GM19035 (cell line): ENCODE data around the gene TMCC1.
"Not testable (repeated sequence)": the region's sequence is repeated elsewhere in the genome, so short reads cannot be mapped to it uniquely, and the experiment has no call there.

Source experiments
- ATAC-seq: cut with Tn5 transposase; IDR thresholded peaks from one replicate; pipeline ENCODE4 v1.9.1; 2021; ENCODE audit not compliant: unreplicated experiment

The TMCC1 gene

DNA sequence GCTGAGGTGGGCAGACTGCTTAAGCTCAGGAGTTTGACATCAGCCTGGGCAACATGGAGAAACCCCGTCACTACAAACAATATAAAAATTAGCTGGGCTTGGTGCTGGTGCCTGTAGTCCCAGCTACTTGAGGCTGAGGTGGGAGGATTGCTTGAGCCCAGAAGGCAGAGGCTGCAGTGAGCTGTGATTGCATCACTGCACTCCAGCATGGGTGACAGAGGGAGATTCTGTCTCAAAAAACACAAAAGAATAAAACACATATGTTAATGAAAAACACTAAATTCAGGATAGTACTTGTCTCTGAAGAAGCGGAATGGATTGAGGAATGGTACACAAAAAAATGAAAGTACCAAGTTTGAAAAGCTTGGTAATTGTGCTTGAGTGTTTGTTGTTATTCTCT lies 159.1 kb downstream of the TMCC1 start:
- ATAC-seq = no peak

DNA sequence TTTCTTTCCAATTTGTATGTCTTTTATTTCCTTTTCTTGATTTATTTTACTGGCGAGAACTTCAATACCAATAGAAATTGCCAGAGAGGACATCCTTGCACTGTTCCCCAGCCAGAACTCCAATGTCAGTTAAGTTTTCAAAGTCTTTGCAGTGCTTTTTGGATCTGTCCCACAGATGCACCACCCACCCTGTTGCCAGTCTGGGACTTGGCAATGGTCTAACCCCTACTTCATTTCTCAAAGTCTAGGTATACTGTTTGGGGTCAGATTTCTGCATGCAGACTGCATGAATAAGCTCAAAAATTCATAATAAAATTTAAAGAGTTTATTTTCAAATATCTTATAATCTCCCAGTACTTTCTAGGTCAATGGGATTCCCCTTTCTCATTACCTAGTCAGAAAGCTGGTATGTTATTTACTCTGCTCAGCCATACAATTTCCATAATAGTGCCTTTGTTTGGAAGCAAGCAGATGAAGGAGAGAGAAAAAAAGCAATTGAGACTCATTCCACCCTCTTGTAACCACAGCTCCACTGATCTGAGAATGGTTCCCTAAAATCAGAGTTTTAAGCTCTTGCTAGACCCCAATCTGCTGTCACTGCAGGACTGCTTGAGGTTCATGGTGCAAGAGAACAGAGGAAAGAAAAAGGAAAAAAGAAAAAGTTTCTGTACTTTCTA lies 161.2 kb downstream of the TMCC1 start:
- ATAC-seq = no peak

GRCh38 chr3:129727707-129728106 lies 165.8 kb downstream of the TMCC1 start:
- no peak for ATAC-seq

DNA sequence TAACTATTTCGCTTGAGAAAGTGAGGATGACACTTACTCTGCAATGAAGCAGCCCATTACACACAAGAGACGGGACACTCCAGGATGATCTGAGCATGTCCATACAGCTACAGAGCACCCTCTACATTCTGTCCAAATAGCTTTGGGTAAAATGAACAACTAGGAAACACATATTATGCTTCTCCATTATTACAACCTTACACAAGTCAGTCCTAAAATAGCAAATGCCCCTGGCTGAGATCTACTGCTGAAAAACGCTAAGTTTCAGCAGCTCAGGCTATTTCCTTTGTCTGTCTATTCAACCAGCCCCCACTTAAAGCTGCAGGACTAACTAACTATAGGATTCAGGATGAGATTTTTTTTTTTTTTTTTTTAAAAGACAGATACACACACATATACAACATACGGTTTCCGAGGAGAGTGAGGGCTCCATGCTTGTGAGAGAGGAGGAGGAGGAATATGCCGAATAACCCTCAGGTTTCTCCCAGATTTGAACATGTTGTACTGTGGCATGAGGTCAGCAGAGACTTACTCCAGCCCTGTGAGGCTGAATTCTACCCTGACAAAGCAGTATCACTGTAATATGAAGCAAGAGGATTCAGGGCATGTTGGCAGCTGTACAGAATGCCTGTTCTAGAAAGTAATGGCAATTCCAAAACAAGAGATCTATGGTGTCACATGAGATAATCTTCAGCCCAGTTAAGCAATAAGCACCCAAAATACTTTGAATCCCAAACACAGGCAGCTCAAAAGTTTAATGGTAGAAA lies 169.8 kb downstream of the TMCC1 start:
- ATAC-seq = no peak

GRCh38 chr3:129722527-129722926 lies 171.0 kb downstream of the TMCC1 start:
- ATAC-seq = no peak

- ATAC-seq = no peak
Observed at GRCh38 chr3:129718201-129718600, 175.3 kb downstream of the TMCC1 start.

DNA sequence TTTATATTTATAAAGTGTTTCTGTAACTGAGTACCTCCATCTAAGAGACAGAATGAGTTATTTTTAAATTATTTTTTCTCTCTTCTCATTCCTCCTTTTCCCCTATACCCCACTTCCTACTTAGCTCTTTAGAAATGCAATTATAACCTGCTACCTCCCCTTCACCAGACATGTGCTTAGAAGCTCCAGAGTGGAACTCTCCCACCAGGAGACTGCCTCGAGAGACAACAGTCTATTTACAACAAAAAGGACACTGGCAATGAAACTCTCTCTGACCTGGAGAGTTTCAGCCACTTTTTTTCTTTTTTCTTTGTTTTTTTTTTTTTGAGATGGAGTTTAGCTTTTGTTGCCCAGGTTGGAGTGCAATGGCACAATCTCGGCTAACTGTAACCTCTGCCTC lies 177.7 kb downstream of the TMCC1 start:
- ATAC-seq = no peak

DNA sequence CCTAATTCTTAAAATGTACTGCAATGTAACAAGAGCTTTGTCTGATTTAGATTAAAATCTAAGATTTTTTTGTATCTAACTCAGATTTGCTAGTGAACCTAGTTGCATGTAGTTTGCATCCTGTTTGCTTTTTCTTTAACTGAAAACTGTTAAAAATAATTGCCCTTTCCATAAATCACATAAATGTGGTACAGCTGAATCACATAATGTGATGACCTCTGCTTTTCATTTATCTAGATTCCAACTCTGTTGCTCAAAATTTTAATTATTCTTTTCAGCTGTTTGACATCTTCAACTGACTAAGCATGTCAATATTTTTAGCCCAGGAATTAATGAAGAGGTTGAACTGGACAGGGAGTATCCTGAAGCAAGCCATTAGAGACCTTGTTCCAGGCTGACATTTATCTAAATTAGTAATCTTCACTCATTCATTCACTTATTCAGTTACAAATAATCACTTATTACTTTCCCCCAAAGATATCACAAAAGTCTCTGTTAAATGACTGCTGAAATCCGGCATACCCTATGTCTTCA lies 185.1 kb downstream of the TMCC1 start:
- no peak for ATAC-seq

- ATAC-seq = no peak
Observed at GRCh38 chr3:129705274-129705673, 188.2 kb downstream of the TMCC1 start.

DNA sequence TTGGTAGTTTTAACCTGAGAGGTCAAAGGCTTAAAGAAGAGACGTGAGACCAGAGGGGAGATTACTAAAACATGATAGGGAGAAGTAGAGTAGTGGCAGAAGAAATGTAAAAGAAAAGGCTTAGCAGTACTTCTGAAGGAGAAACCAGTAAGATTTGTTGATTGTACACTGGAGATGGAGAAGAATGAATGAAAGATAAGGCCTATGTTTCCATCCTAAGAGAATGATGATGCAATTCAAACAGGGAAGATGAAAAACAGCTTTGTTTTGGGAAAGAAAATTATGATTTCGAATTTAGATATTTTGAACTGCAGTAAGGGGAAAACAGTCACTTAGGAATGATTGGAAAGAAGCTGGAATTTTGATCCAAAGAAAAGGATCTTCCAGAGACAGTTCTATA lies 189.6 kb downstream of the TMCC1 start:
- no peak for ATAC-seq

GRCh38 chr3:129702934-129703712 lies 190.4 kb downstream of the TMCC1 start:
- ATAC-seq = no peak

DNA sequence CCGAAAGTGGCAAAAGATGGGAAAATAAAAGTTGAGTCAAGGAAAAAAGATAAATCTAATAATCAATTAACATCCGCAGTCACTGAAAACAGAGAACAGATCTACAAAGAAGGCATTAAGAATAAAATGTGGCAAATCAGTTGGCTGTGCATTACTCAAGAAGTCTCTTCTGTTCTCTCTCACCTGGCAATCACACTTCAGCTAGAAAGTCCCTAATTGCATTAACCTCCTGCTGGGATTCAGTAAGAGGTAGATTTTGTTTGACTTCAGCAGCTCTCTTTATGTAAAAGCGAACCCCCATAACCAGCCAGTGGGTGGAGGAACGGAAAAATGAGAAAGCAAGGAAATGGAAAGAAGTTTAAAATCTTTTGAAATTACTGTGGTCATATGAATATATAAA lies 192.3 kb downstream of the TMCC1 start:
- no peak for ATAC-seq

- no peak for ATAC-seq
Observed at GRCh38 chr3:129699612-129700011, 193.9 kb downstream of the TMCC1 start.

- ATAC-seq = no peak
Observed at GRCh38 chr3:129699199-129699598, 194.3 kb downstream of the TMCC1 start.

DNA sequence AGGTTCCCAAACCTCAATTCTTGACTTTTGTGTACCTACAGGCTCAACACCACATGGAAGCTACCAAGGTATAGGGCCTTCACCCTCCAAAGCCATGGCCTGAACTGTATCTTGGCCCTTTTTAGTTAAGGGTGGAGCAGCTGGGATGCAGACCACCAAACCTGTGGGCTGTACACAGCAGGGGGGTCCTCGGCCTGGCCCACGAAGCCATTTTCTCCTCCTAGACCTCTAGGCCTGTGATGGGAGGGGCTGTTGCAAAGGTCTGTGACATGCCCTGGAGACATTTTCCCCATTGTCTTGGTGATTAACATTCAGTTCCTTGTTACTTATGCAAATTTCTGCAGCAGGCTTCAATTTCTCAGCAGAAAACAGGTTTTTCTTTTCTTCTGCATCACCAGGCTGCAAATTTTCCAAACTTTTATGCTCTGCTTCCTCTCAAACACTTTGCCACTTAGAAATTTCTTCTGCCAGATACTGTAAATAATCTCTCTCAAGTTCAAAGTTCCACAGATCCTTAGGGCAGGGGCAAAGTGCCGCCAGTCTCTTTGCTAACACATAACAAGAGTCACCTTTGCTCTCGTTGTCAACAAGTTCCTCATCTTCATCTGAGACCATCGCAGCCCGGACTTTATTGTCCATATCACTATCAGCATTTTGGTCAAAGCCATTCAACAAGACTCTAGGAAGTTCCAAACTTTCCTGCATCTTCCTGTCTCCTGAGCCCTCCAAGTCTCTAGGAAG lies 196.1 kb downstream of the TMCC1 start:
- no peak for ATAC-seq

DNA sequence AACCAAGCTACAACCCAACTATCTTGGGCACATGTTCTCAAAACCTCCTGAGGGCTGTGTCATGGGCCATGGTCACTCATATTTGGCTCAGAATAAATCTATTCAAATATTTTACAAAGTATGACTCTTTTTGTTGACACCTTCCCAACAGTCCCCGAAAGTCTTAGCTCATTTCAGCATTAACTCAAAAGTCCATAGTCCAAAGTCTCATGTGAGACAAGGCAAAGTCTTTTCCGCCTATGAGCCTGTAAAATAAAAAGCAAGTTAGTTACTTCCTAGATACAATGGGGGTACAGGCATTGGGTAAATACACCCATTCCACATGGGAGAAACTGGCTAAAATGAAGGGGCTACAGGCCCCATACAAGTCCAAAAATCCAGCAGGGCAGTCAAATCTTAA lies 197.1 kb downstream of the TMCC1 start:
- ATAC-seq = not testable (repeated sequence)

- no peak for ATAC-seq
Observed at GRCh38 chr3:129695230-129695629, 198.3 kb downstream of the TMCC1 start.

DNA sequence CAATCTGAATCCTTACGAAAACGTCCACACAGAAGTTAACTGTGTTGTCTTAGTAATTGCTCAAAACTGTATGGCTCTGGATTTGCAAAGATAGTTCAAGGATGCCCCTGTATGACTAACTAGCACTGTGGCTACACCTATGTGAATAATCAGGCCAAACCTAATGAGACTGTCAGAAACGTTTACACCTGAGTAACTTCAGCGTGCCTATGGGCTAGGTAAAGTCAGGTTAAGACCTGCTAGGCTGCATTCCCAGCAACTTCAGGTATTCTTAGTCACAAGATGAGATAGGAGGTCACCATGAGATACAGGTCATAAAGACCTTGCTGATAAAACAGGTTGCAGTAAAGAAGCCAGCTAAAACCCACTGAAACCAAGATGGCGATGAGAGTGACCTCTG lies 199.3 kb downstream of the TMCC1 start:
- no peak for ATAC-seq

DNA sequence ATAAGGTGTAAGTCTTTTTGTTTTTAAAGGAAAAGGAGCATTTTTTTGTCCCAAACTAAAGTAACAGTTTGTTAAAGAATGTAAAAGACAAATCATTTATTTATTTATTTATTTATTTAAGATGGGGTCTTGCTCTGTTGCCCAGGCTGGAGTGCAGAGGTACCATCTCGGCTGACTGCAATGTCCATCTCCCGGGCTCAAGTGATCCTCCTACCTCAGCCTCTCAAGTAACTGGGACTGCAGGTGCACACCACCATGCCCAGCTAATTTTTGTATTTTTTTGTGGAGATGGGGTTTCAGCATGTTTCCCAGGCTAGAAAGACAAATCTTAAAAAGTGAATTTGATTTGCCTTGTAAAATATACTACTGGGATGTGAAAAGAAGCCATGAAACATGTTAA lies 200.8 kb downstream of the TMCC1 start:
- ATAC-seq = no peak

DNA sequence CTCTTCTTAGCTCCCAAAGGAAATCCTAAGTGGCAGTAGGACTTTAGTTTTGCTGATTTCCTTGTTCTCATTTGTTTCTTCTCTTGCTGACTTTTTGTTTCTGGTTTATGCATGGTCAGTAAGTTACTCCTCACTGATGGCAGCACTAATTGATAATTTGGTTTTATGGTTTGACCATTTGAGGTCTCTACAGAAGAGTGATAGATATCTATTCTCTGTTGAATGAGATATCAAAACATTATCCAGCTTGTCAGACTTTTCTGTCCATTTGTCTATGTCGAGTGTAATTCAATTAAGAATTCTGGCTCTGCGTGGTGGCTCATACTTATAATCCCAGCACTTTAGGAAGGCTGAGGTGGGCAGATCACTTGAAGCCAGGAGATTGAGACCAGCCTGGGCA lies 202.5 kb downstream of the TMCC1 start:
- no peak for ATAC-seq

DNA sequence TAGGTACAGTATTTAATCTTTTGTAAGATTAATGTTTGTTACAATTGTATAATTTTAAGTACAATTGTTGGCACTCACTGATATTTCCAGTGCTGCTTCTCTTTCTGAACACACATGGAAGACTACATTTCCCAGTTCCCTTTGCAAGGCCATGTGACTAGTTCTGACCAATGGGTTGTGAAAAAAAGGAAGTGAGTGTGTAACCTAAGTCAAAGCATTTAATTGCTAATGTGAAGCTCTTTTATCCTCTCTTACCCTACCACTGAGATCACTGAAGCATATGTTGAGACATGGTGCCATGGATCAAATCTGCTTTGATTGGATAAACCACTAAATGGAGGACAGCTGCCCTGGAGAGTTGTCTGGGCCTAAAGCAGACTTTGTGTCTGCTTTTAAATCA lies 203.1 kb downstream of the TMCC1 start:
- peak; percentile 77 for ATAC-seq
